GM10248 (cell line): ENCODE data around the gene RAD51B.
"Not testable (repeated sequence)": the region's sequence is repeated elsewhere in the genome, so short reads cannot be mapped to it uniquely, and the experiment has no call there.

Experiments used
- CTCF ChIA-PET: fragments of 300-600 bp; sonication (Branson Sonifier 250); formaldehyde crosslinking; extraction: SDS; loops from one replicate; lab custom pipeline; 2021; ENCODE audit warnings: antibody characterized with exemption; lab: Yijun Ruan, JAX
- POLR2A ChIA-PET: fragments of 350-650 bp; sonication (Branson Sonifier 250); formaldehyde crosslinking; extraction: SDS; loops from one replicate; lab custom pipeline; 2020; ENCODE audit warnings: antibody characterized with exemption; lab: Yijun Ruan, JAX
- DNase-seq: peaks from one replicate; pipeline ENCODE4 v3.0.0; 2012; ENCODE audit errors: extremely low spot score
- CTCF ChIP-seq: IDR thresholded peaks from 2 replicates; pipeline ENCODE4 v1.5.1; 2012; ENCODE audit warnings: mild to moderate bottlenecking, low read depth; ENCODE audit errors: extremely low read depth, missing control alignments, control extremely low read depth

Gene RAD51B

DNA sequence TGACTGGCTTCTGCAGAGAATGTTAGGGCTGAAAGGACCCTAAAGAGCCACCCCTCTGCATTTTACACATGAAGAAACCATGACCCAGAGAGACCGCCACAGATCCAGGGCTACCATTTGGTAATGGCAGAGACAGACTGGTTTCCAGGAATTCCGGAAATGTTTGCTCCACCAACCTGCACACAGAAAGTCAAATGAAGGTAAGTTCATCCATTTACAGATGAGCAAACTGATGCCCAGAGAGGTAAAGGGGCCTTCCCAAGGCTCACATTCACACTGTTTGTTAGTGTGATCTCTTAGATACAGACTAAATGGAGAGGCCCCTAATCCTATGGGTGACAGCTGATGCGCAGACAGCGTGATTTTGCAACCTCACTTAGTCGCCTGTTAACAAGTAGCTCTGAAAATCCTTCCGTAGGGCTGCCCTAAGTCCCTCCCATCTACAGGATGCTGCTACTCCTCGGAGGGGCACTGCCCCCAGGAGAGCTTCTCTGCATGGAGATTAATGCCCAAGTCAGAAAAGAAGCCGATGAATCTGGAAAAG, 939.5 kb downstream of the RAD51B start:
- CTCF ChIA-PET, result interaction anchor here (1.1 to 3.3 kb wide), 5 partner anchors 9 to 32 kb away, joined by 3 to 11 read pairs (median 4); no protein-coding TSS in a partner anchor
- POLR2A ChIA-PET, result no interaction called here
- no peak for TF ChIP-seq CTCF
- no peak for DNase-seq

DNA sequence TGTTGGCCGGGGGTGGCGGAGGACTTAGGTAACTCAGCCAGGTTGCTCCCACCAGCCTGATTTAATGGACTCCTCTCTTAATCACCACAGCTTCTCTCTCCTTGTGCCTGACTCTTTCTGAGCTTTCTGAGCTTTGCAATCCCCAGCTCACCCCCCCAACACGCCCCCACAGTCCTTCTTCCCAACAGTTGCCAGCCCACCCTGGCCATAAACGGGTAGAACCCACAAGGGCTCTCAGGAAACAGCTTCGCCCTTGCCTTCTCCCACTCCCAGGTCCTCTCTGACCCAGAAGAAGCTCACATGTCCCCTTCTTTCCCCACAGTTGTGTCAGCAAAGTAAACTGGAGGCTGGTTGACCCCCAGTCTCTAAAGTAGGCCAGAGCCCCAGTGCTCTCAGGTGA, 940.4 kb downstream of the RAD51B start:
- CTCF ChIA-PET, result interaction anchor here (0.9 to 1.4 kb wide), 5 partner anchors 9 to 65 kb away, joined by 3 to 4 read pairs (median 3); no protein-coding TSS in a partner anchor
- POLR2A ChIA-PET, result no interaction called here
- TF ChIP-seq CTCF, result no peak
- no peak for DNase-seq

DNA sequence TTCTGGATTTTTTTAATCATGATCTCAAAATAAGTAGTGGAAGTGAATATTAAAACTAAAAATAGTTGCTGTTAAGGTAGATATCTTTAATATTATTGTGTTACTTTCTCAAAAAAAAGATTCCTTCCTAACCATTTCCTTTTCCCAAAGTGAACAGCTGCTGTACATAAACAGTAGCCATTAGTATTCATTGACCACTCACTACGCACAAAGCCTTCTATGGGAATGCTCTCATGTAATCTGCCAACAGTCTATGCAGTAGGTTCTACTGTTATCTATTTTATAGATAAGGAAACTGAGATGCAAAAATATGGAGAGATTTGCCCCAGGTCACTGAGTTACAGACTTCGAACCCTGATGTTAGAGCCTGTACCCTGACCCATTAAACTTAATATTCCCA, 941.2 kb downstream of the RAD51B start:
- DNase-seq, result no peak
- no peak for TF ChIP-seq CTCF
- CTCF ChIA-PET, result interaction anchor here (0.7 to 1.1 kb wide), 2 partner anchors 10 to 12 kb away, joined by 3 to 4 read pairs; no protein-coding TSS in a partner anchor
- POLR2A ChIA-PET, result no interaction called here

GRCh38 chr14:68761391-68761790, 941.8 kb downstream of the RAD51B start:
- ChIA-PET CTCF (interaction anchor here (0.7 to 1.1 kb wide), 3 partner anchors 9 to 28 kb away, joined by 3 to 4 read pairs (median 3); no protein-coding TSS in a partner anchor), POLR2A (no interaction called here)
- TF ChIP-seq CTCF, result no peak
- DNase-seq, result no peak

DNA sequence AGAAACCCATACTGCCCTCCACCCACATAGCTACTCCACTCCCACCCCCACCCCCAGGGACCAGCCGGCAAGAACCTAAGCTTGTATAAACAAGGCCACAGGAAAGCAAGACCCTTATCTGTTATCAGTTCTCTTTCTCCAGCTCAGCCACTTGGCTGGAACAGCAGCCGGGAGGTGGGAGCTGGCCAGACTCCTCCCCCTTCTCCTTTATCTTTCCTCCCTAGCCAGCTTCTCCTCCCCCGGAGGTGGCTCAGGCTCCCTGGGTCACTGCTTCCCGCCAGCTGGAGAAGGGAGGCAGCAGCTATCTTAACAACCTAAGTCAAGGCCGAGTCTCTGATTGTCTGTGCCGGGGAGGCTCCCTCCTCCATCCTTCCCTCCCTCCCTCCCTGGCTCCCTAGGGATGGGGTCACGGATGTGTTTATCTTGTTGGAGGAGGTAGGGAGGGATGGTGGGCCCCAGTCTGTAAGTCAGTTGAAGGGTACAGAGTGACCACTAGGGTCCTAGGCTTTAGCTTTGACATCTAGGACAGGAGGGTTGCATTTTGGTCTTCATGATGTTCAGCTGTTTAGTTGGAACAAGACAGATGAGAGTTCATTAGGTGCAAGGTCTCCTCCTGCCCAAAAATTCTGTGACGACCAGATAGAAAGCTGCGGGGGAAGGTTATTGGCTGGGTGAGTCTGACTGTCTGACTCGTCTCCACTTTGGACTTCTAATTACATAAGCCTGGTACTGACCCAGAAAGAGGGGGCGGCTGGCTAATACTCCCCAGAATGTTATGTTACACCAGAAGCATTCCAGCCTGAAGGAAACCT, 943.6 kb downstream of the RAD51B start:
- no peak for TF ChIP-seq CTCF
- CTCF ChIA-PET, result interaction anchor here (1.5 to 1.7 kb wide), 2 partner anchors 11 to 12 kb away, joined by 3 to 5 read pairs; no protein-coding TSS in a partner anchor
- no peak for DNase-seq
- POLR2A ChIA-PET, result no interaction called here

- CTCF ChIA-PET, result interaction anchor here (0.7 to 1.7 kb wide), 2 partner anchors 11 to 12 kb away, joined by 3 to 5 read pairs; no protein-coding TSS in a partner anchor
- DNase-seq, POLR2A ChIA-PET: not testable (repeated sequence)
Observed at GRCh38 chr14:68763843-68764242, 944.3 kb downstream of the RAD51B start.
